DND-41 (cell line): ENCODE results near the gene UNC45B.
"Not testable (repeated sequence)": the region's sequence is repeated elsewhere in the genome, so short reads cannot be mapped to it uniquely, and the experiment has no call there.

Experiments
- ATAC-seq: fragments of 200-7000 bp; cut with Tn5 transposase; 3 replicates; pipeline ENCODE4 v1.9.1; 2021; ENCODE audit warnings: low read depth; ENCODE audit not compliant: insufficient read depth
- DNase-seq: peaks from one replicate; pipeline ENCODE4 v3.0.0-alpha.2; 2020
- H2AFZ ChIP-seq: 2 replicates; pipeline ENCODE4 v1.6.0; 2012; ENCODE audit warnings: low read depth, low read length
- H3K27ac ChIP-seq: 2 replicates; pipeline ENCODE4 v1.5.1; 2012; ENCODE audit warnings: low read length, inconsistent platforms
- H3K27me3 ChIP-seq: fragments of 200-600 bp; sonication (generic); 2 replicates; pipeline ENCODE4 v1.6.0; 2012; ENCODE audit warnings: low read length, mild to moderate bottlenecking, inconsistent platforms; ENCODE audit not compliant: insufficient read depth, poor library complexity
- H3K36me3 ChIP-seq: 2 replicates; pipeline ENCODE4 v1.5.1; 2012; ENCODE audit warnings: low read length, inconsistent platforms; ENCODE audit not compliant: insufficient read depth
- H3K4me1 ChIP-seq: 2 replicates; pipeline ENCODE4 v1.5.1; 2012; ENCODE audit warnings: mild to moderate bottlenecking, low read length; ENCODE audit not compliant: insufficient read depth
- H3K4me2 ChIP-seq: 2 replicates; pipeline ENCODE4 v1.6.0; 2012; ENCODE audit warnings: mild to moderate bottlenecking, moderate library complexity, low read length, inconsistent platforms; ENCODE audit not compliant: insufficient read depth
- H3K4me3 ChIP-seq, 2 experiments: fragments of 200-600 bp in 1 of 2; shearing (Covaris generic) in 1 of 2; 2 replicates each; pipeline ENCODE4 v1.5.1; 2012 to 2016; ENCODE audit warnings: inconsistent platforms in 2 of 2, low read length in 2 of 2, mild to moderate bottlenecking in 2 of 2, low read depth in 1 of 2, moderate library complexity in 1 of 2
- H3K79me2 ChIP-seq: 2 replicates; pipeline ENCODE4 v1.6.0; 2012; ENCODE audit warnings: low read length, inconsistent platforms; ENCODE audit not compliant: insufficient read depth
- H3K9ac ChIP-seq: 2 replicates; pipeline ENCODE4 v1.6.0; 2012; ENCODE audit warnings: low read depth, mild to moderate bottlenecking, inconsistent platforms, low read length, moderate library complexity
- H3K9me3 ChIP-seq: 2 replicates; pipeline ENCODE4 v1.5.1; 2012; ENCODE audit warnings: low read length, moderate library complexity, mild to moderate bottlenecking, inconsistent platforms; ENCODE audit not compliant: insufficient read depth, severe bottlenecking
- H4K20me1 ChIP-seq: 2 replicates; pipeline ENCODE4 v1.6.0; 2012; ENCODE audit warnings: low read length; ENCODE audit not compliant: insufficient read depth
- CTCF ChIP-seq: IDR thresholded peaks from 2 replicates; pipeline ENCODE4 v1.5.1; 2012; ENCODE audit warnings: borderline replicate concordance, low read length, moderate library complexity, mild to moderate bottlenecking; ENCODE audit not compliant: poor library complexity, severe bottlenecking; ENCODE audit errors: extremely low read depth
- EZH2 ChIP-seq: IDR thresholded peaks from 3 replicates; pipeline ENCODE4 v1.6.1; 2012; ENCODE audit warnings: borderline replicate concordance, low read depth, mild to moderate bottlenecking, moderate library complexity, low read length, inconsistent platforms; ENCODE audit not compliant: severe bottlenecking

UNC45B gene

GRCh38 chr17:35191001-35191695, 43.5 kb downstream of the UNC45B start:
- ATAC-seq = no peak
- Histone ChIP-seq H4K20me1 (no peaks in the 10 kb centered on the region), H2AFZ (no peak overlapping the region), H3K79me2 (no peaks in the 10 kb centered on the region), H3K4me3 (no peak overlapping the region), H3K27ac (no peak overlapping the region), H3K27me3 (no peaks in the 10 kb centered on the region), H3K4me1 (no peaks in the 10 kb centered on the region), H3K9ac (no peak overlapping the region), H3K9me3 (no peaks in the 10 kb centered on the region), H3K4me2 (no peak overlapping the region), H3K36me3 (no peaks in the 10 kb centered on the region)
- DNase-seq = no peak
- TF ChIP-seq EZH2 (no peak), CTCF (no peak)

GRCh38 chr17:35192708-35193107, 45.1 kb downstream of the UNC45B start:
- no peak overlapping the region for H2AFZ ChIP-seq
- no peak overlapping the region for H3K27ac ChIP-seq
- peaks cover 9% of the 10 kb centered on the region for H3K9me3 ChIP-seq
- H3K4me2 ChIP-seq = no peak overlapping the region
- H3K27me3 ChIP-seq = no peaks in the 10 kb centered on the region
- TF ChIP-seq CTCF = no peak
- TF ChIP-seq EZH2 = no peak
- DNase-seq = no peak
- no peaks in the 10 kb centered on the region for H4K20me1 ChIP-seq
- H3K9ac ChIP-seq = no peak overlapping the region
- H3K4me1 ChIP-seq = no peaks in the 10 kb centered on the region
- no peaks in the 10 kb centered on the region for H3K79me2 ChIP-seq
- ATAC-seq = no peak
- no peaks in the 10 kb centered on the region for H3K36me3 ChIP-seq
- no peak overlapping the region for H3K4me3 ChIP-seq

GRCh38 chr17:35194001-35194400, 46.4 kb downstream of the UNC45B start, which contains the start of gene SLC35G3:
Gene SLC35G3, minus strand, starts transcription at chr17:35194393. Its CDS starts 86 bp downstream, at chr17:35194307.
- not testable (repeated sequence) for H3K4me3 ChIP-seq, H3K9ac ChIP-seq, H3K4me1 ChIP-seq, H4K20me1 ChIP-seq, DNase-seq, H3K36me3 ChIP-seq, H3K9me3 ChIP-seq, H3K4me2 ChIP-seq, H2AFZ ChIP-seq, ATAC-seq, H3K79me2 ChIP-seq, H3K27ac ChIP-seq, H3K27me3 ChIP-seq

GRCh38 chr17:35195062-35195461, 47.4 kb downstream of the UNC45B start:
- H3K4me3 ChIP-seq, H4K20me1 ChIP-seq, H2AFZ ChIP-seq, H3K27ac ChIP-seq, DNase-seq, H3K4me1 ChIP-seq, H3K79me2 ChIP-seq, H3K4me2 ChIP-seq, H3K9ac ChIP-seq, H3K27me3 ChIP-seq, H3K36me3 ChIP-seq, ATAC-seq: not testable (repeated sequence)
- peaks cover 14% of the 10 kb centered on the region for H3K9me3 ChIP-seq

GRCh38 chr17:35202582-35202981, 55.0 kb downstream of the UNC45B start:
- H4K20me1 ChIP-seq, ATAC-seq, H3K27me3 ChIP-seq, H3K4me3 ChIP-seq, H3K4me2 ChIP-seq, H3K27ac ChIP-seq, H3K36me3 ChIP-seq, H3K79me2 ChIP-seq, H3K4me1 ChIP-seq, H3K9ac ChIP-seq, DNase-seq, H2AFZ ChIP-seq: not testable (repeated sequence)
- peaks cover 14% of the 10 kb centered on the region for H3K9me3 ChIP-seq
